Upper lobe of left lung (tissue), 6 donors: Measurements from ENCODE around the gene GBE1. TPM values are rescaled to one million over a fixed set of nuclear protein-coding genes. Genes with fewer than 3 reads are reported as not detected.

ENCODE experiments used
- ATAC-seq, 2 donors: fragments of 200-7000 bp; cut with Tn5 transposase; one replicate each; pipeline ENCODE4 v1.9.1; 2022; ENCODE audit warnings: mild to moderate bottlenecking in 2 of 2, moderate library complexity in 2 of 2; ENCODE audit not compliant: low FRiP score in 2 of 2
- DNase-seq, 2 donors: peaks; one replicate each; pipeline ENCODE4 v3.0.0-alpha.2; 2019 to 2020
- H3K27ac ChIP-seq, 4 donors: fragments of 200-600 bp; sonication (generic); one replicate each; pipeline ENCODE4 v1.5.1; 2016 to 2019
- H3K27me3 ChIP-seq, 4 donors: fragments of 200-600 bp; sonication (generic); one replicate each; pipeline ENCODE4 v1.5.1; 2017 to 2019
- H3K36me3 ChIP-seq, 4 donors: fragments of 200-600 bp; sonication (generic); one replicate each; pipeline ENCODE4 v1.5.1; 2016 to 2019
- H3K4me1 ChIP-seq, 4 donors: fragments of 200-600 bp; sonication (generic); one replicate each; pipeline ENCODE4 v1.5.1; 2018 to 2019
- H3K4me3 ChIP-seq, 4 donors: fragments of 200-600 bp; sonication (generic); one replicate each; pipeline ENCODE4 v1.5.1; 2017 to 2019; ENCODE audit warnings: mild to moderate bottlenecking in 2 of 4, moderate library complexity in 1 of 4
- H3K9me3 ChIP-seq, 4 donors: fragments of 200-600 bp; sonication (generic); one replicate each; pipeline ENCODE4 v1.5.1; 2018 to 2019
- EP300 ChIP-seq, 4 donors: sonication (generic); formaldehyde crosslinking; IDR thresholded peaks; one replicate each; pipeline ENCODE4 v1.5.1; 2017; ENCODE audit warnings: antibody characterized with exemption in 4 of 4, control low read depth in 2 of 4
- POLR2A ChIP-seq, 4 donors: fragments of 450-650 bp; IDR thresholded peaks; one replicate each; pipeline ENCODE4 v1.5.1; 2016 to 2017; ENCODE audit warnings: antibody characterized with exemption in 4 of 4, mild to moderate bottlenecking in 2 of 4
- POLR2AphosphoS5 ChIP-seq, 2 donors: sonication (generic); formaldehyde crosslinking; IDR thresholded peaks; one replicate each; pipeline ENCODE4 v1.5.1; 2017; ENCODE audit warnings: antibody characterized with exemption in 2 of 2
- WGBS, 2 donors: methylation state at CpG; one replicate each; pipeline ENCODE4 v1.1.5; 2017 to 2018; 5-methylcytosine and 5-hydroxymethylcytosine counted together
- total RNA-seq, 6 donors: library from RNA; depleted of rRNA in 4 of 6; stranded (reverse); fragments of >200 nt in 4 of 6; gene quantifications; one replicate each; pipeline versions ENCODE4 v1.1.0 to v1.2.1, GENCODE V29; 2016 to 2021
- TF ChIP-seq, protein P1 (sequence below), 6 experiments: fragments of 450-650 bp in 4 of 6; fragments of 200-600 bp in 2 of 6; sonication (generic) in 2 of 6; IDR thresholded peaks; one replicate each; pipeline ENCODE4 v1.5.1; 2016 to 2019; ENCODE audit warnings: antibody characterized with exemption in 6 of 6
- donor health status: DM: no; HTN: no; CAD: no; lungs with moderate emphysema.
- donor health status: DM: no; HTN: yes; CAD: no; lungs with severe emphysema.

GBE1 gene
- total RNA-seq, 6 donors from 2014 or later: 19.9 to 40.9 (median 27.5) TPM

GRCh38 chr3:81554801-81555200 lies 206.6 kb downstream of the GBE1 start:
- no peak for TF ChIP-seq POLR2AphosphoS5 (IDR thresholded peaks at IDR 0.05)
- WGBS, 2 donors: 60 to 67% methylated on average over 2 of the region's 2 CpGs
- no peak overlapping the region for H3K27ac ChIP-seq

GRCh38 chr3:81554388-81554787 lies 207.1 kb downstream of the GBE1 start:
- 47 to 53% methylated on average over 1 of the region's 1 CpG for WGBS, 2 donors
- DNase-seq: no peak
- TF ChIP-seq POLR2AphosphoS5 (IDR thresholded peaks at IDR 0.05): no peak

More at GRCh38 chr3:81554801-81555200, 206.6 kb downstream of the GBE1 start:
- Histone ChIP-seq H3K4me3 (no peak overlapping the region), H3K27me3 (no peaks in the 10 kb centered on the region), H3K9me3 (no peaks in the 10 kb centered on the region), H3K36me3 (no peaks in the 10 kb centered on the region), H3K4me1 (peaks cover 0 to 5% (median 0%) of the 10 kb centered on the region in 4 donors)
- ATAC-seq (no peak), DNase-seq (no peak)

DNA sequence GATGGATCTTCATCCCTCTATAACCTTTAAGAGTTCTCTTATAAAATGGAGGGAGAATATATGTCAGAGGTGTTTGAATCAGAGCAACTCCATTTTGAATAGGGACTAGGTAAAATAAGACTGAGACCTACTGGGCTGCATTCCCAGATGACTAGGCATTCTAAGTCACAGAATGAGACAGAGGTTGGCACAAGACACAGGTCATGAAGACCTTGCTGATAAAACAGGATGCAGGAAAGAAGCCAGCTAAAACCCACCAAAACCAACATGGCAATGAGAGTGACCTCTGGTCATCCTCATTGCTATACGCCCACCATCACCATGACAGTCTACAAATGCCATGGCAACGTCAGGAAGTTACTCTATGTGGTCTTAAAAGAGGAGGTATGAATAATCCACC lies 211.0 kb downstream of the GBE1 start:
- no peak for DNase-seq
- Histone ChIP-seq H3K36me3 (no peaks in the 10 kb centered on the region), H3K27me3 (no peaks in the 10 kb centered on the region), H3K9me3 (no peaks in the 10 kb centered on the region), H3K27ac (no peak overlapping the region), H3K4me1 (peaks cover 0 to 5% (median 0%) of the 10 kb centered on the region in 4 donors), H3K4me3 (no peak overlapping the region)
- 94 to 96% methylated on average over 2 of the region's 2 CpGs for WGBS, 2 donors
- TF ChIP-seq POLR2A (IDR thresholded peaks at IDR 0.05) (no peak), EP300 (IDR thresholded peaks at IDR 0.05) (no peak), POLR2AphosphoS5 (IDR thresholded peaks at IDR 0.05) (no peak)
- TF ChIP-seq, protein P1, sequence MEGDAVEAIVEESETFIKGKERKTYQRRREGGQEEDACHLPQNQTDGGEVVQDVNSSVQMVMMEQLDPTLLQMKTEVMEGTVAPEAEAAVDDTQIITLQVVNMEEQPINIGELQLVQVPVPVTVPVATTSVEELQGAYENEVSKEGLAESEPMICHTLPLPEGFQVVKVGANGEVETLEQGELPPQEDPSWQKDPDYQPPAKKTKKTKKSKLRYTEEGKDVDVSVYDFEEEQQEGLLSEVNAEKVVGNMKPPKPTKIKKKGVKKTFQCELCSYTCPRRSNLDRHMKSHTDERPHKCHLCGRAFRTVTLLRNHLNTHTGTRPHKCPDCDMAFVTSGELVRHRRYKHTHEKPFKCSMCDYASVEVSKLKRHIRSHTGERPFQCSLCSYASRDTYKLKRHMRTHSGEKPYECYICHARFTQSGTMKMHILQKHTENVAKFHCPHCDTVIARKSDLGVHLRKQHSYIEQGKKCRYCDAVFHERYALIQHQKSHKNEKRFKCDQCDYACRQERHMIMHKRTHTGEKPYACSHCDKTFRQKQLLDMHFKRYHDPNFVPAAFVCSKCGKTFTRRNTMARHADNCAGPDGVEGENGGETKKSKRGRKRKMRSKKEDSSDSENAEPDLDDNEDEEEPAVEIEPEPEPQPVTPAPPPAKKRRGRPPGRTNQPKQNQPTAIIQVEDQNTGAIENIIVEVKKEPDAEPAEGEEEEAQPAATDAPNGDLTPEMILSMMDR (IDR thresholded peaks at IDR 0.05): no peak
- no peak for ATAC-seq

More at GRCh38 chr3:81554388-81554787, 207.1 kb downstream of the GBE1 start:
- no peaks in the 10 kb centered on the region for H3K27me3 ChIP-seq
- ATAC-seq: no peak
- no peaks in the 10 kb centered on the region for H3K9me3 ChIP-seq
- H3K4me3 ChIP-seq: no peak overlapping the region
- no peaks in the 10 kb centered on the region for H3K36me3 ChIP-seq
- peaks cover 0 to 5% (median 0%) of the 10 kb centered on the region in 4 donors for H3K4me1 ChIP-seq
- no peak overlapping the region for H3K27ac ChIP-seq

DNA sequence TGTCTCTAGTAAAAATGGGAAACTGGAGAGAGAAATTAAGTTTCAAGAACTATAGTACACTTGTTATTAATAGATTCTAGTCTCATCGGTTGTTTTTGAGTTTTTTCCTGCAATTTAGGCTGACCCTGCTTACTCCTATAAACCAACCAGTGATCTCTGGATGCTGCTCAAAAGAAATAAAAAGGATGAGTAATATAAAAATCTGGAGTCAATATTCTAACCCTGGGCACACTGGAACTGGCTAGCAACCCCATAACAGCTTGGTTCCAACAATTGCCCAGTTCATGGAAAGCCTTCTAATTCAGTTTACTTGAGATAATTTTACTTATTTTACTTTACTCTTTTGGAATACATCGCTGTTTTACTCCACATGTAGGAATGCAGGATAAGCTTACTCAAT lies 211.6 kb downstream of the GBE1 start:
- no peaks in the 10 kb centered on the region for H3K27me3 ChIP-seq
- TF ChIP-seq POLR2AphosphoS5 (IDR thresholded peaks at IDR 0.05): no peak
- TF ChIP-seq, protein P1 (IDR thresholded peaks at IDR 0.05): no peak
- no peak for TF ChIP-seq EP300 (IDR thresholded peaks at IDR 0.05)
- TF ChIP-seq POLR2A (IDR thresholded peaks at IDR 0.05): no peak

GRCh38 chr3:81549388-81549787 lies 212.1 kb downstream of the GBE1 start:
- H3K9me3 ChIP-seq: no peaks in the 10 kb centered on the region
- TF ChIP-seq EP300 (IDR thresholded peaks at IDR 0.05) (no peak), POLR2AphosphoS5 (IDR thresholded peaks at IDR 0.05) (no peak)
- TF ChIP-seq, protein P1 (IDR thresholded peaks at IDR 0.05): no peak
- no peaks in the 10 kb centered on the region for H3K4me1 ChIP-seq
- WGBS, 2 donors: 69 to 90% methylated on average over 1 of the region's 1 CpG
- ATAC-seq (no peak), DNase-seq (no peak)
- no peak overlapping the region for H3K27ac ChIP-seq
- no peak overlapping the region for H3K4me3 ChIP-seq
- H3K36me3 ChIP-seq: no peaks in the 10 kb centered on the region
- H3K27me3 ChIP-seq: no peaks in the 10 kb centered on the region

More for the DNA sequence above, 211.6 kb downstream of the GBE1 start:
- DNase-seq: no peak
- no peak for ATAC-seq
- Histone ChIP-seq H3K27ac (no peak overlapping the region), H3K36me3 (no peaks in the 10 kb centered on the region), H3K4me3 (no peak overlapping the region), H3K4me1 (peaks cover 0 to 2% (median 0%) of the 10 kb centered on the region in 4 donors), H3K9me3 (no peaks in the 10 kb centered on the region)
- 88 to 93% methylated on average over 2 of the region's 2 CpGs for WGBS, 2 donors

- Histone ChIP-seq H3K4me3 (no peak overlapping the region), H3K27me3 (no peaks in the 10 kb centered on the region), H3K4me1 (no peaks in the 10 kb centered on the region), H3K27ac (no peak overlapping the region), H3K36me3 (no peaks in the 10 kb centered on the region), H3K9me3 (no peaks in the 10 kb centered on the region)
- TF ChIP-seq, protein P1 (IDR thresholded peaks at IDR 0.05): no peak
- TF ChIP-seq POLR2A (IDR thresholded peaks at IDR 0.05) (no peak), POLR2AphosphoS5 (IDR thresholded peaks at IDR 0.05) (no peak), EP300 (IDR thresholded peaks at IDR 0.05) (no peak)
- 88 to 94% methylated on average over 2 of the region's 2 CpGs for WGBS, 2 donors
- ATAC-seq: no peak
- DNase-seq: no peak
Measured at GRCh38 chr3:81545572-81545971, 215.9 kb downstream of the GBE1 start.
